GM12892 (cell line): ENCODE results near the gene NDUFA1.
"Not testable (repeated sequence)": the region's sequence is repeated elsewhere in the genome, so short reads cannot be mapped to it uniquely, and the experiment has no call there.

Experiments used
- DNase-seq: peaks from one replicate; pipeline ENCODE4 v3.0.0; 2011; ENCODE audit not compliant: insufficient read length
- FAIRE-seq: peaks from 2 replicates; lab custom pipeline; 2011; peaks lifted over from hg19 to GRCh38; lab: Jason Lieb, UNC
- POLR2A ChIP-seq: IDR thresholded peaks from 2 replicates; pipeline ENCODE4 v1.6.1; 2011; ENCODE audit warnings: low read depth, low read length, control low read depth
- POLR2AphosphoS5 ChIP-seq: IDR thresholded peaks from 2 replicates; pipeline ENCODE4 v1.6.1; 2011; ENCODE audit warnings: low read depth, low read length, control low read depth
- TAF1 ChIP-seq: IDR thresholded peaks from 2 replicates; pipeline ENCODE4 v1.6.1; 2011; ENCODE audit warnings: low read depth, mild to moderate bottlenecking, control low read depth, low read length, borderline replicate concordance

The NDUFA1 gene

DNA sequence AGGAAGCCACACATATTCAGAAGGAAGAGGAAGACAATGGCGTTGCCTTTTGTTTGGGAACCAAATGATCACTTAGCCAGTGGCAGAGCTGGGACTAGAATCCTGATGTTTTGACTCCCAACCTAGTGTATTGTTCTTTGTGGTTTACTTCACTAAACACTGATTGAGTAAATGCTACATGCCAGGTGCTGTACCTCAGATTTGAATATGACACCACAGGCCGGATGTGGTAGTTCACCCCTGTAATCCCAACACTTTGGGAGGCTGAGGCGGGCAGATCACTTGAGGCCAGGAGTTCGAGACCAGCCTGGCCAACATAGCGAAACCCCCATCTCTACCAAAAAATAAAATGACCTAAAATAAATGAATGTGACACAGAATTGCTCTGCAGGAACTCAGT lies 8.4 kb downstream of the NDUFA1 start:
- FAIRE-seq, result no peak
- TF ChIP-seq POLR2AphosphoS5, result no peak
- no peak for TF ChIP-seq POLR2A
- TF ChIP-seq TAF1, result no peak
- DNase-seq, result no peak

DNA sequence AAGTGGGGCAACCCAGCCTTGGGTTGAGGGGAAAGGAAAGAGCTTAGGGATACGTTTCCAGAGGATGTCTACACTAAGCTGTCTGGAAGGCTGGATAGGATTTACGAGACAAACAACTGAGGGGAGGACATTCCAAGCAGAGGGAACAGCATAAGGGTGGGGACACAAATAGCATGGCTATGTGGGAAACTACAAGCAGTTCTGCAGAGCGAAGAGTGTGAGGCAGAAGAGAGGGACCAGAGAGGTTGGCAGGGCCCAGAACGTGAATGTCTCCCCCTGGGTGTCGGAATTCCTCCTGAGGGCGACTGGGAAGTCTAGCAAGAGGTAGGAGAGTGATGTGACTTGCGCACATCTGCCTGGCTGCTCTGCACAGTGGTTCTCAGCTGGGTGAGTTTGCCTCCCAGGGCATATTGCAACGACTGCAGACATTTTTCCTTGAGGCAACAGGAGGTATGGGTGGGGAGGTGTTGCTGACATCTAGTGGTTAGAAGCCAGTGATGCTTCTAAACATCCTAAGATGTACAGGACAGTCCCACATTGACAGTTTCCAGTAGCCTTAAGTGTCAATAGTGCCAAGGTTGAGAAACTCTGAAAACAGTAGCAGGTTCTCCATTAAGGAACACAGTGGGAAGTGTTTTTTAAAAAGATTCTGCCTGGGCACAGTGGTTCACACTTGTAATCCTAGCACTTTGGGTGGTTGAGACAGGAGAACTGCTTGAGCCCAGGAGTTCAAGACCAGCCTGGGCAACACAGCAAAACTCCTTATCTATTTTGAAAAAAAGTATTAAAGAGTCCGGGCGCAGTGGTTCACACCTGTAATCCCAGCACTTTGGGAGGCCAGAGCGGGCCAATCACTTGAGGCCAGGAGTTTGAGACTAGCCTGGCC lies 9.2 kb downstream of the NDUFA1 start:
- DNase-seq, result no peak

DNA sequence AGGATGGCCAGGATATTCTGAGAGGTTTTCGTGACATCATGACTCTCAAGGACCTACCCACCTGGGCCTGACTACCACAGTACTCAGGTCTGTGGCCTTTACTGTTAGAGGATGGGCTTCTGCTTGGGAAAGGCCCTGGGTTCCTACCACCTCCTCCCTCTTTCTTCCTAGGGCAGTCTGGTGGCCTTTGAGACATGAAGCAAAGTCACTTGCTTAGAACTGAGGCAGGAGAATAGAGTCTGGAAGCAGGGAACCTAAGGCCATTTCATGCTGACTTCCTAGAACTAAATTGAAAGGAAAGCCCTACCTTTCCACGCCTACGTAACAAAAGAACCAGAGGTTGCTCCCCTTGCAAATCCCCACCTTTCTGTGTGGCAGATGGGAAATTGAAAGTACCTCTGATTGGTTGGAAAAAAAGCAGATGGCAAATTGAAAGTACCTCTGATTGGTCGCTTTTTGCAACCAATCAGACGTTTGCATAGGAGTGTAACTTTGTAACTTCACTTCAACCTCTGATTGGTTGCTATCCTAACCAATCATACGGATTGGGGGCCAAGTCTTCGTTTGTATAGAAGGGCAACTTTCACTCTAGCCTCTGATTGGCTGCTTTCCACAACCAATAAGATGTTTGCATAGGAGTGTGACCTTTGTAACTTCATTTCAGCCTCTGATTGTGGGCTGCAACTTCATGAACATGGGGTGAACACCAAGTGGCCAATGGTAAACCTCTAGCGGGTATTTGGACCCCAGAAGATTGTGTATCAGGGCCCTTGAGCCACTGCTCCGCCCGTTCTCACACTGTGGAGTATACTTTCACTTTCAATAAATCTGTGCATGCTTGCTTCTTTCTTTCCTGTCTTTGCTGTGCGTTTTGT lies 14.2 kb downstream of the NDUFA1 start:
- no peak for FAIRE-seq

More for the DNA sequence above, 9.2 kb downstream of the NDUFA1 start:
- peak; percentile 90 for FAIRE-seq
- no peak for TF ChIP-seq POLR2AphosphoS5
- no peak for TF ChIP-seq TAF1
- TF ChIP-seq POLR2A, result no peak

DNA sequence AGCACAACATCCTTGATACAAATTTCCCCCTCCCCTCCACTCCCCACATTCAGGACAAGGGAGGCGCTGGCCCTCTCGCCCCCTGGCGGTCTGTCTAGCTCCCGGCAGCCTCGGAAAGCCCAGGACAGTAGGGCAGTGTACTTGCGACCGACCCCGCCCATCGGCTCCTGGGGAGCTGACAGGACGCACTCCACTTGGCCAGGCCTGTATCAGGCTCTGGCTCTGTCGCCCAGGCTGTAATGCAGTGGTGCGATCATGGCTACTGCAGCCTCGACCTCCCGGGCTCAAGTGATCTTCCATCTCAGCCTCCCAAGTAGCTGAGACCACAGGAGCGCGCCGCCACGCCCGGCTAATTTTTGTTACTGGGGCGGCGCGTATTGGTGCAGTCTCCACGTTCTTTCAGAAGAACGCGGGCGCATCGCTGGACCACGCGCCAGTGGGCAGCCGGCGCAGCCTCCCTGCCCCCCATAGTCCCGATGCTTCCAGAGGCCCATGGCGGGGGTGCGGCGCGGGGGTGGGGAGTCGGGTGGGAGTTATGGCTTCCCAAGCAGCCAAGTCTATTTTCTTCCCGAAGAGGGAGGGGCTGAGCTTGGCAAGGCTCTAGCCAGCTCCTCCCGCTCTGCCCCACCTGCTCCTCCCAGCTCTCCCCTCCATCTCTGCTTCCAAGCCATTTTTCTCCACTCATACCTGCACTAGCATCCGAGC lies 16.2 kb downstream of the NDUFA1 start:
- no peak for FAIRE-seq
- TF ChIP-seq TAF1 (no peak), POLR2AphosphoS5 (no peak), POLR2A (no peak)
- peak; percentile 36 for DNase-seq

More for the DNA sequence above, 14.2 kb downstream of the NDUFA1 start:
- DNase-seq, result no peak
- TF ChIP-seq POLR2A (no peak), TAF1 (no peak), POLR2AphosphoS5 (no peak)

DNA sequence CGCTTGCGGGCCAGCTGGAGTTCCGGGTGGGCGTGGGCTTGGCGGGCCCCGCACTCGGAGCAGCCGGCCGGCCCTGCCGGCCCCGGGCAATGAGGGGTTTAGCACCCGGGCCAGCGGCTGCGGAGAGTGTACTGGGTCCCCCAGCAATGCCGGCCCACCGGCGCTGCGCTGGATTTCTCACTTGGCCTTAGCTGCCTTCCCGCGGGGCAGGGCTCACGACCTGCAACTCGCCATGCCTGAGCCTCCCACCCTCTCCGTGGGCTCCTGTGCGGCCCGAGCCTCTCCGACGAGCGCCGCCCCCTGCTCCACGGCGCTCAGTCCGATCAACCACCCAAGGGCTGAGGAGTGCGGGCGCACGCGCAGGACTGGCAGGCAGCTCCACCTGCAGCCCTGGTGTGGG lies 19.0 kb downstream of the NDUFA1 start:
- FAIRE-seq, DNase-seq: not testable (repeated sequence)

DNA sequence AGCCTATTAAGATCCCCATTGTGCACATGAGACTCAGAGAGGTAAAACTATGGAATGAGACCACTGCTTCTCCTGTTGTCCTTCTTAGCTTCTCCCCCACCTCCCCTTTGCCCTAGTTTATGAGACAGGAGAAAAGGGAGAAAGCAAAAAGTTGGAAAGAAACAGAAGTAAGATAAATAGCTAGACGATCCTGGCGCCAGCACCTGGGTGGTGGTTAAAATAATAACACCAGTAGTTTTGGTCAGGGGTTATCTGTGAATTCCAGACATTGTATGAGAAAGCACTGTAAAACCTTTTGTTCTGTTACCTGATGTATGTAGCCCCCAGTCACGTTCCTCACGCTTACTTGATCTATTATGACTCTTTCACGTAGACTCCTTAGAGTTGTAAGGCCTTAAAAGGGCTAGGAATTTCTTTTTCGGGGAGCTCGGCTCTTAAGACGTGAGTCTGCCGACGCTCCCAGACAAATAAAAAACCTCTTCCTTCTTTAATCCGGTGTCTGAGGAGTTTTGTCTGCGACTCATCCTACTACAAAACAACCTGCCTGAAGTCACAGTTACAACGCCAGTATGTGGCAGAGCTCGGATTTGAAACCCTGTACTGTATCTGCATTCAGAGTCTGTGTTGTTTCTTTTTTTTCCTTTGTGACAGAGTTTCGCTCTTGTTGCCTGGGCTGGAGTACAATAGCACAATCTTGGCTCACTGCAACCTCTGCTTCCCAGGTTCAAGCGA lies 20.5 kb downstream of the NDUFA1 start:
- FAIRE-seq, DNase-seq: not testable (repeated sequence)

DNA sequence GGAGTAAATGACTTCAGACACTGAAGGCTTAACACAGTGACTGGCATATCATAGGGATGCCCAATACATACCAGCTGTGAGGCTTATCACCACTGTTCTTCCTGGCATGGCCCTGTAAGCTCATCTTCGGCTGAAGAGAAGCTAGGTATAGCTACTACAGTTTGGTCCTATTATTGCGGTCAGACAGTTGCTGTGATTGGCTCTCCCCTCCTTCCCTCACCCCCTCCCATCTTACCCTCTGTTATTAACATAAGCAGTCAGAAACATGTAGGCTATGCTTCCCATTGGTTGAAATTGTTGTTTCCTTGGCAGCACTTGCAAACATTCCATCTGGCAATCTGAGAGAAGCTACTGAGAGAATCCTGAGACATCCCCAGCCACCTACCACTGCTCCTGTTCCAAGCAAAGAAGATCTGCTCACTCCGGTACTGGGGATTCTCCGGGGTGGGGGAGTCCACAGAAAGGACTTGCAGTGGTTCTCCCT lies 24.3 kb downstream of the NDUFA1 start, which contains the start of gene AKAP14:
AKAP14 (plus strand) TSS at position 51 of the 484 bp plus-strand sequence. CDS start 7,331 bp downstream, outside the sequence.
- FAIRE-seq (no peak), DNase-seq (no peak)
- no peak for TF ChIP-seq POLR2A
- no peak for TF ChIP-seq TAF1
- TF ChIP-seq POLR2AphosphoS5, result no peak

DNA sequence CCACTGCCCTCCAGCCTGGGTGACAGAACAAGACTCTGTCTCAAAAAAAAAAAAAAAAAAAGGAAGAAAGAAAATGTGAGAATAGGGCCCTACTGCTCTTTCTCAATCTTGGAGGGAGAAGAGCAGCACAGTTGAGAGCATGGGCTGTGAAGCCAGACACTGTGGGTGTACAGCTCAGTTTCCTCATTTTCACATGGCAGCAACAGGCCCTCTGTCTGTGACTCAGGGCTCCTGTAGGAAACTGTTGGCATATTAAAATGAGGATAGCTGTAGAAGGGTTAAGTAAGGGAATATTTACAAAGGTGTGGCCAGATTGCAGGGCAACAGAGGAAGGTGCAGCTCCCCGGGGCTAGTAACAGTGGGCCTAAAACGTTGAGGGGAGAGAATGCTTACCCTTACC lies 27.5 kb downstream of the NDUFA1 start:
- no peak for FAIRE-seq
- DNase-seq, result no peak
- TF ChIP-seq TAF1 (no peak), POLR2AphosphoS5 (no peak), POLR2A (no peak)

DNA sequence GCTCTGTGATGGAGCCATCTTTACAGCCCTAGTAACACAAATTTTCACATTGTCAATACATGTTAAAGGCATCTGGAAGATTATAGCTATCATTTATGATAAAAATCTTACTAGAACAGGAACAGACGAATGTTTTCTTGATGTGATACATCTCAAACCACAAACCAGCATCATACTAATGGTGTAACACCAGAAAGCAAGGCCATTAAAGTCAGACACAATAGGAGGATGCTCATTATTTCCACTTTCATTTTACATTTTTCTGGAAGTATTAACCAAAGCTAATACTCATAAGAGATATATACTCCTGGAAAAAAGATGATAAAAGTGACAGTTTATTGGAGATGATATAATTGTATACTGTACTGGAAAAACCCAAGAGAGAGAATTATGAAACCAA lies 29.3 kb downstream of the NDUFA1 start:
- DNase-seq, result no peak
- TF ChIP-seq TAF1, result no peak
- no peak for TF ChIP-seq POLR2A
- TF ChIP-seq POLR2AphosphoS5, result no peak
- FAIRE-seq, result no peak

DNA sequence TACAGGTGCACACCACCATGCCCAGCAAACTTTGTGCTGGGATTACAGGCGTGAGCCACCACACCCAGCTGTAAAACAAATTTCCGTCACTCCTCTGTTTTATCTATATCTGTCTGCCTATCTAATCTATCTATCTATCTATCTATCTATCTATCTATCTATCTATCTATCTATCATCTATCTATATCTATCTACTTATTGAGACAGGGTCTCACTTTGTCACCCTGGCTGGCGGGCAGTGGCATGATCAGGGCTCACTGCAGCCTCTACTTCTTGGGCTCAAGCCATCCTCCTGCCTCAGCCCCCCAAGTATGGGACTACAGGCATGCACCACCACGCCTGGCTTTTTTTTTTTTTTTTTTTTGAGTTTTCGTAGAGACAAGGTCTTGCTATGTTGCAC lies 44.7 kb downstream of the NDUFA1 start:
- no peak for DNase-seq
- no peak for FAIRE-seq

More for the DNA sequence above, 44.7 kb downstream of the NDUFA1 start:
- no peak for TF ChIP-seq POLR2AphosphoS5
- TF ChIP-seq POLR2A, result no peak
- no peak for TF ChIP-seq TAF1
